Mesenchymal stem cell (in vitro differentiated cells and primary cell): Measurements from ENCODE around the gene CDH23.

ENCODE experiments used
- DNase-seq: peaks from one replicate; pipeline ENCODE4 v3.0.0-alpha.2; 2013
- H2AFZ ChIP-seq: one replicate; pipeline ENCODE4 v1.6.1; 2013; ENCODE audit warnings: low read depth, mild to moderate bottlenecking, control low read depth, inconsistent platforms, low read length, moderate library complexity
- H2AK5ac ChIP-seq: 2 replicates; pipeline ENCODE4 v1.6.1; 2013; ENCODE audit warnings: low read length, moderate library complexity, mild to moderate bottlenecking, inconsistent platforms; ENCODE audit not compliant: severe bottlenecking
- H2BK120ac ChIP-seq: one replicate; pipeline ENCODE4 v1.6.1; 2013; ENCODE audit warnings: low read depth, mild to moderate bottlenecking, inconsistent platforms, low read length, moderate library complexity
- H2BK12ac ChIP-seq, 2 experiments: one replicate each; pipeline ENCODE4 v1.6.1; 2013; ENCODE audit warnings: inconsistent platforms in 2 of 2, low read length in 2 of 2, mild to moderate bottlenecking in 2 of 2, moderate library complexity in 2 of 2, control low read depth in 1 of 2
- H2BK15ac ChIP-seq: one replicate; pipeline ENCODE4 v1.6.1; 2013; ENCODE audit warnings: mild to moderate bottlenecking, low read depth, inconsistent platforms; ENCODE audit not compliant: poor library complexity, severe bottlenecking
- H2BK5ac ChIP-seq: 2 replicates; pipeline ENCODE4 v1.6.1; 2013; ENCODE audit warnings: low read depth, mild to moderate bottlenecking, low read length, control low read depth, inconsistent platforms; ENCODE audit not compliant: poor library complexity, severe bottlenecking
- H3K14ac ChIP-seq, 2 experiments: one replicate each; pipeline ENCODE4 v1.6.1; 2013; ENCODE audit warnings: inconsistent platforms in 2 of 2, low read length in 2 of 2, control low read depth in 1 of 2, mild to moderate bottlenecking in 1 of 2, moderate library complexity in 1 of 2
- H3K18ac ChIP-seq, 2 experiments: one replicate each; pipeline ENCODE4 v1.6.1; 2013; ENCODE audit warnings: inconsistent platforms in 2 of 2, low read length in 2 of 2, control low read depth in 1 of 2, low read depth in 1 of 2, mild to moderate bottlenecking in 1 of 2
- H3K23ac ChIP-seq, 2 experiments: one replicate each; pipeline ENCODE4 v1.6.1; 2013; ENCODE audit warnings: inconsistent platforms in 2 of 2, low read length in 2 of 2, mild to moderate bottlenecking in 2 of 2, moderate library complexity in 2 of 2, control low read depth in 1 of 2
- H3K27ac ChIP-seq: 2 replicates; pipeline ENCODE4 v1.5.1; 2013; ENCODE audit warnings: mild to moderate bottlenecking, moderate library complexity, low read length, control low read depth, inconsistent platforms; ENCODE audit not compliant: poor library complexity, severe bottlenecking
- H3K27me3 ChIP-seq, 2 experiments: 2 replicates each; pipeline versions ENCODE4 v1.6.1 to v1.7.0; 2013; ENCODE audit warnings: low read length in 2 of 2, mild to moderate bottlenecking in 2 of 2, moderate library complexity in 2 of 2, control low read depth in 1 of 2, inconsistent platforms in 1 of 2; ENCODE audit not compliant: control insufficient read depth in 1 of 2, insufficient read depth in 1 of 2
- H3K36me3 ChIP-seq, 2 experiments: 2 replicates each; pipeline versions ENCODE4 v1.6.1 to v1.7.0; 2013; ENCODE audit warnings: low read length in 2 of 2, control low read depth in 1 of 2, inconsistent platforms in 1 of 2, low read depth in 1 of 2, mild to moderate bottlenecking in 1 of 2; ENCODE audit not compliant: insufficient read depth in 2 of 2, control insufficient read depth in 1 of 2
- H3K4ac ChIP-seq, 2 experiments: one replicate each; pipeline ENCODE4 v1.6.1; 2013; ENCODE audit warnings: inconsistent platforms in 2 of 2, low read length in 2 of 2, mild to moderate bottlenecking in 2 of 2, moderate library complexity in 2 of 2, control low read depth in 1 of 2, low read depth in 1 of 2
- H3K4me1 ChIP-seq: 2 replicates; pipeline ENCODE4 v1.6.1; 2013; ENCODE audit warnings: low read depth, low read length, control low read depth; ENCODE audit not compliant: control insufficient read depth, insufficient read depth
- H3K4me2 ChIP-seq: 2 replicates; pipeline ENCODE4 v1.6.1; 2013; ENCODE audit warnings: low read length, mild to moderate bottlenecking, inconsistent platforms; ENCODE audit not compliant: poor library complexity, severe bottlenecking
- H3K4me3 ChIP-seq, 2 experiments: 2 replicates each; pipeline versions ENCODE4 v1.5.1 to v1.7.0; 2013; ENCODE audit warnings: low read length in 2 of 2, mild to moderate bottlenecking in 2 of 2, control low read depth in 1 of 2, low read depth in 1 of 2; ENCODE audit not compliant: insufficient read depth in 1 of 2
- H3K79me1 ChIP-seq: replicated peaks from 2 replicates; pipeline ENCODE4 v1.6.1; 2013; ENCODE audit warnings: mild to moderate bottlenecking, control low read depth, low read length, inconsistent platforms; ENCODE audit not compliant: poor library complexity, severe bottlenecking
- H3K9ac ChIP-seq: 2 replicates; pipeline ENCODE4 v1.7.0; 2013; ENCODE audit warnings: mild to moderate bottlenecking, low read length, moderate library complexity
- H3K9me3 ChIP-seq: 2 replicates; pipeline ENCODE4 v1.7.0; 2013; ENCODE audit warnings: mild to moderate bottlenecking, low read length; ENCODE audit not compliant: control insufficient read depth
- H4K8ac ChIP-seq: one replicate; pipeline ENCODE4 v1.6.1; 2013; ENCODE audit warnings: inconsistent platforms, mild to moderate bottlenecking, low read length, moderate library complexity
- H4K91ac ChIP-seq: one replicate; pipeline ENCODE4 v1.6.1; 2013; ENCODE audit warnings: mild to moderate bottlenecking, low read length, inconsistent platforms
- WGBS: methylation state at CpG from one replicate; pipeline ENCODE4 v1.1.7; 2013; ENCODE audit warnings: mixed read lengths; 5-methylcytosine and 5-hydroxymethylcytosine counted together

The CDH23 gene

DNA sequence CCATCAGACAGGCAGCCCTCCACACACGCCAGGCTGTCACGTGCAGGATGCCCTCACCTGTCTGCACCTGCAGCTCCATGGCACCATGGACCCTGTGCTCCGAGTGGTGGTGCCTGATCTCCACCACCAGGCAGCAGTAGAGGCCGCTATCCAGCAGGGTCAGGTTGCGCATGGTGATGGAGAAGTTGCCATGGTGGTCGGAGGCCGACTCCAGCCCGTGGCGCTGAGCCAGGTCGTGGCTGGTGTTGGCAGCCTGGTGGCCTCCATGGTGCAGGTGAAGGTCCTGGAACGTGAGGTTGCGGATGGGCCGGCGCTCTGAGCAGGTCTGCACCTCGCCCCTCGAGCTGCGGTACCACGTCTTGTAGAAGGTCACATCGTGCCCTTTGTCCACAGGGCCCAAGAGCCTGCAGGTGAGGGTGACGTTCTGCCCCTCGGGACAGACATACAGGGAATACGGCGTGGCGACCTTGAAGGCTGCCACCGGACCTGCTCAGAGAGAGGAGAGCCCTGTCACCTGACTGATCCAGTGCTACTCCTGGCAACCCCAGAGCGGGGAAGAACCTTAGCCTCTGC is 364.9 kb downstream of the CDH23 start:
- peaks cover 0 to 21% of the 10 kb centered on the region in 2 experiments for H3K36me3 ChIP-seq
- H3K4me3 ChIP-seq: no peak overlapping the region
- no peak overlapping the region for H2AFZ ChIP-seq
- H2BK5ac ChIP-seq: no peak overlapping the region
- H2AK5ac ChIP-seq: no peak overlapping the region
- no peak overlapping the region for H3K14ac ChIP-seq
- H3K9ac ChIP-seq: no peak overlapping the region
- peak overlapping the region; percentile 64 for H4K91ac ChIP-seq
- H3K27me3 ChIP-seq: peaks cover 0 to 45% of the 10 kb centered on the region in 2 experiments
- H4K8ac ChIP-seq: no peak overlapping the region
- no peak overlapping the region for H3K4me2 ChIP-seq
- no peak overlapping the region for H3K18ac ChIP-seq
- H2BK12ac ChIP-seq: no peak overlapping the region
- H2BK120ac ChIP-seq: no peak overlapping the region
- no peak overlapping the region for H3K4ac ChIP-seq
- no peak overlapping the region for H2BK15ac ChIP-seq
- peaks cover 14% of the 10 kb centered on the region for H3K4me1 ChIP-seq
- H3K9me3 ChIP-seq: no peaks in the 10 kb centered on the region
- H3K79me1 ChIP-seq: no peaks in the 10 kb centered on the region
- DNase-seq: no peak
- WGBS: 93% methylated on average over 25 of the region's 26 CpGs
- no peak overlapping the region for H3K27ac ChIP-seq
- H3K23ac ChIP-seq: no peak overlapping the region

DNA sequence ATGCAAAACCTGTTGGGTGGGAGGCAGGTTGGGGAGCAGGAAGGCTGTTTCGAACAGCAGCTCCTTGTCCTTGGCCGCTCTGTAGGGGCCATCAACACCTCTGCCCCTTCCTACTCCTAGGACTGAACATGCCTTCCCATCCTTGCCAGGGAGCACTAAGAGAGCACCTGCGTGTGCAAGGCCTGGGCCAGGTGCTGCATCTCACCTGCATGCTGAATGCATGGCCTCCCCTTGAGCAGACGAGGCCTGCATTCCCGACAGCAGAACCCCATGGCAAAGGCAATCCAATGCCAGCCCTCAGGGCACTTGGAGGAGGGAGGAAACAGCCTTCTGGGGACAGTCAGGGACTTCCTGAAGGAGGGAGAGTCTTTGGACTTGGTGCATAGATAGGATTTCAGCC is 365.6 kb downstream of the CDH23 start:
- DNase-seq: no peak
- H3K18ac ChIP-seq: no peak overlapping the region
- no peak overlapping the region for H2AK5ac ChIP-seq
- H4K8ac ChIP-seq: no peak overlapping the region
- H3K4me1 ChIP-seq: peaks cover 19% of the 10 kb centered on the region
- H3K4me2 ChIP-seq: no peak overlapping the region
- H3K14ac ChIP-seq: no peak overlapping the region
- no peak overlapping the region for H3K27ac ChIP-seq
- H3K36me3 ChIP-seq: peaks cover 0 to 21% of the 10 kb centered on the region in 2 experiments
- no peak overlapping the region for H2BK120ac ChIP-seq
- no peak overlapping the region for H3K9ac ChIP-seq
- H3K4me3 ChIP-seq: no peak overlapping the region
- WGBS: 92% methylated on average over 5 of the region's 5 CpGs
- no peak overlapping the region for H2AFZ ChIP-seq
- no peaks in the 10 kb centered on the region for H3K79me1 ChIP-seq
- H4K91ac ChIP-seq: no peak overlapping the region
- no peak overlapping the region for H3K4ac ChIP-seq
- no peak overlapping the region for H2BK5ac ChIP-seq
- H2BK15ac ChIP-seq: no peak overlapping the region
- H3K27me3 ChIP-seq: peaks cover 0 to 38% of the 10 kb centered on the region in 2 experiments
- no peak overlapping the region for H3K23ac ChIP-seq
- no peak overlapping the region for H2BK12ac ChIP-seq
- no peaks in the 10 kb centered on the region for H3K9me3 ChIP-seq

DNA sequence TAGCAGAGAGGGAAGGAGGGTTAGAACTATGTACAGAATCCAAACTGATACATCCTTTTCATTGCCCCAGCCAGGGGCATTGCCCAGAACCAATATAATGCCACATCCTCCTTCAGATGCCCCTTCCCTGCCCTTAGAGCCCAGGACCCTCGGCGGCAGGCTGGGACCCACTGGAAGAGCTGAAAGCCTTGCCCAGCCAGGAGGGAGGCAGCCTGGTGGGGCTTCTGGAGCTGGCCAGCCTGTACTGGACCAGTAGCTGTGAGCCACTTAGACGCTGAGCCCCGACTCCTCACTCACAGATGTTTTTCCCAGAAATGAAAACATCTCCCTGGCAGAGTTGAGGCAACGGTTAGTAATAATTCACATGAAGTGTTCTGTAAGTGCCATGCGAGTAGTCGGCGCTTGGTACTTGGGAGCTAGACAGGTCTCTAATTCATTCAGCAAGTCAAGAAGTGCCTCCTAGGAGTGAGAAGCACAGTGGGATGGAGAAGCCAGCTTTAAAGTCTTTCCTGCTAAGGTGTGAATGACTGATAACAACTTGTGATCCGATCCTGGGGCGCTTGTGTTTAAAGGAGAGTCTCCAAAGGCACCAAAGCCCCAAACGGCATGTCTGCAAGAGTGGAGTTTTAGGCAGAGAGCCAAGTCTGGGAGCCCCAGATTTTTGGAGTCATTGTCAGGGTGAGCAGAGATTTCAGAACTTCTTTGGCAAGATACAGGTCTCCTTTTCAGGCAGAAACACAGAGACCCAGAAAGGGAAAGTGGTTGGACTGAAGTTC is 366.8 kb downstream of the CDH23 start:
- H4K8ac ChIP-seq: no peak overlapping the region
- no peak overlapping the region for H4K91ac ChIP-seq
- no peak overlapping the region for H3K4ac ChIP-seq
- peak overlapping the region; percentile 35 for H3K9ac ChIP-seq
- H2BK15ac ChIP-seq: no peak overlapping the region
- H2AFZ ChIP-seq: no peak overlapping the region
- peak overlapping the region in 1 of 2 experiments; percentile 88 for H3K23ac ChIP-seq
- H3K14ac ChIP-seq: no peak overlapping the region
- peak; percentile 24 for DNase-seq
- no peaks in the 10 kb centered on the region for H3K9me3 ChIP-seq
- no peak overlapping the region for H3K27ac ChIP-seq
- no peak overlapping the region for H3K4me2 ChIP-seq
- H3K4me1 ChIP-seq: peaks cover 24% of the 10 kb centered on the region
- H2BK12ac ChIP-seq: no peak overlapping the region
- no peak overlapping the region for H2AK5ac ChIP-seq
- no peak overlapping the region for H2BK5ac ChIP-seq
- peaks cover 0 to 32% of the 10 kb centered on the region in 2 experiments for H3K27me3 ChIP-seq
- H2BK120ac ChIP-seq: no peak overlapping the region
- H3K79me1 ChIP-seq: no peaks in the 10 kb centered on the region
- 66% methylated on average over 11 of the region's 11 CpGs for WGBS
- peaks cover 0 to 15% of the 10 kb centered on the region in 2 experiments for H3K36me3 ChIP-seq
- no peak overlapping the region for H3K18ac ChIP-seq
- no peak overlapping the region for H3K4me3 ChIP-seq

GRCh38 chr10:71765176-71765904 is 368.6 kb downstream of the CDH23 start:
- peak overlapping the region; percentile 31 for H2BK15ac ChIP-seq
- H2BK120ac ChIP-seq: no peak overlapping the region
- no peak overlapping the region for H3K9ac ChIP-seq
- peaks cover 0 to 32% of the 10 kb centered on the region in 2 experiments for H3K27me3 ChIP-seq
- H3K4me1 ChIP-seq: peaks cover 24% of the 10 kb centered on the region
- DNase-seq: no peak
- no peak overlapping the region for H3K18ac ChIP-seq
- no peaks in the 10 kb centered on the region for H3K9me3 ChIP-seq
- H4K91ac ChIP-seq: peak overlapping the region; percentile 53
- WGBS: 79% methylated on average over 4 of the region's 8 CpGs
- H3K14ac ChIP-seq: no peak overlapping the region
- H3K4ac ChIP-seq: no peak overlapping the region
- H2AFZ ChIP-seq: no peak overlapping the region
- H4K8ac ChIP-seq: no peak overlapping the region
- H2AK5ac ChIP-seq: peak overlapping the region; percentile 65
- no peaks in the 10 kb centered on the region for H3K79me1 ChIP-seq
- H3K23ac ChIP-seq: no peak overlapping the region
- H2BK5ac ChIP-seq: no peak overlapping the region
- no peak overlapping the region for H3K4me3 ChIP-seq
- no peak overlapping the region for H3K4me2 ChIP-seq
- no peak overlapping the region for H3K27ac ChIP-seq
- peak overlapping the region in 1 of 2 experiments; percentile 11 for H2BK12ac ChIP-seq
- peaks cover 0 to 13% of the 10 kb centered on the region in 2 experiments for H3K36me3 ChIP-seq
